Bronchial epithelial cell (primary cell): ENCODE results near the gene SLC38A3. TPM values are rescaled to one million over a fixed set of nuclear protein-coding genes. Genes with fewer than 3 reads are reported as not detected.

ENCODE experiments used
- DNase-seq: peaks from one replicate; pipeline ENCODE4 v3.0.0-alpha.2; 2010; ENCODE audit warnings: low read depth
- FAIRE-seq: peaks from 2 replicates; lab custom pipeline; 2011; peaks lifted over from hg19 to GRCh38; lab: Jason Lieb, UNC
- H3K27me3 ChIP-seq: 2 replicates; pipeline ENCODE4 v1.5.1; 2011; ENCODE audit warnings: low read length; ENCODE audit not compliant: control insufficient read depth, insufficient read depth
- H3K36me3 ChIP-seq: 2 replicates; pipeline ENCODE4 v1.5.1; 2011; ENCODE audit warnings: low read length; ENCODE audit not compliant: control insufficient read depth, insufficient read depth
- H3K4me3 ChIP-seq: 2 replicates; pipeline ENCODE4 v1.5.1; 2011; ENCODE audit warnings: mild to moderate bottlenecking, low read depth, low read length, control low read depth
- total RNA-seq: library from RNA; depleted of rRNA; stranded (reverse); fragments of >200 nt; gene quantifications from 2 replicates; pipeline ENCODE4 v1.2.1, GENCODE V29; 2014
- TF ChIP-seq, protein P1 (sequence below): IDR thresholded peaks from 2 replicates; pipeline ENCODE4 v1.5.1; 2011; ENCODE audit warnings: mild to moderate bottlenecking, moderate library complexity, low read length, control low read depth, inconsistent platforms; ENCODE audit not compliant: insufficient read depth, severe bottlenecking

SLC38A3 gene
- total RNA-seq, 1 donor from 2014 or later: not detected

DNA sequence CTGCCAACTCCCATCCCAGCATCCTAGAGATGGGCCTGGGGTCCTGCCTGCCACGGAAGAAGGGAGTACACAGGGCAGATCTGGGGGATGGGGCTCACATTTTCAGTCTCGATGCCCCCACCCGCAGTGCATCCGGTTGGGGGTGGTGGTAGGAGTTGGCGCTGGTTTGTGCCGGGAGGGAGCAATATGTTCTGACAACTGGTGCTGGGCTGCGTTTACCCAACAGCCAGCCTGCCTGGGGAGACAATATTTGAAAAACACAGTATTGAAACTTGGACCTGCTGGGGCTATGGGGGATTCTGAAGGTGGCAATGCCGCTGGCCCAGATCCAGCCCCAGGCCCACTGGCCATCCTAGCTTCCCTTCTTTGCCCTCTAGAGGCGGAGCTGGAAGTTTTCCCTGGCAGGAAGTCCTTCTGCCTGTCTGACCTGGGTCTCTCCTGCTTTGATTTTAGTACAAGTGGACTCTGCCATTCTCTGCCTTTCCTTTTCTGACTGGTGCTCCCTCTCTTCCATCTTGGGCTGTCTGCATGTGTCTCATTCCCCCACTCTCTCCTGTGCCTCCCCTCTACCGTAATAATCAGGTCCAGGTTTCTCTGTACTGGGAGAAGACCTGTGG, 46.4 kb upstream of the SLC38A3 start:
- H3K4me3 ChIP-seq: peak overlapping the region; percentile 70
- no peak for DNase-seq
- FAIRE-seq: no peak
- H3K36me3 ChIP-seq: peaks cover 32% of the 10 kb centered on the region
- TF ChIP-seq, protein P1, sequence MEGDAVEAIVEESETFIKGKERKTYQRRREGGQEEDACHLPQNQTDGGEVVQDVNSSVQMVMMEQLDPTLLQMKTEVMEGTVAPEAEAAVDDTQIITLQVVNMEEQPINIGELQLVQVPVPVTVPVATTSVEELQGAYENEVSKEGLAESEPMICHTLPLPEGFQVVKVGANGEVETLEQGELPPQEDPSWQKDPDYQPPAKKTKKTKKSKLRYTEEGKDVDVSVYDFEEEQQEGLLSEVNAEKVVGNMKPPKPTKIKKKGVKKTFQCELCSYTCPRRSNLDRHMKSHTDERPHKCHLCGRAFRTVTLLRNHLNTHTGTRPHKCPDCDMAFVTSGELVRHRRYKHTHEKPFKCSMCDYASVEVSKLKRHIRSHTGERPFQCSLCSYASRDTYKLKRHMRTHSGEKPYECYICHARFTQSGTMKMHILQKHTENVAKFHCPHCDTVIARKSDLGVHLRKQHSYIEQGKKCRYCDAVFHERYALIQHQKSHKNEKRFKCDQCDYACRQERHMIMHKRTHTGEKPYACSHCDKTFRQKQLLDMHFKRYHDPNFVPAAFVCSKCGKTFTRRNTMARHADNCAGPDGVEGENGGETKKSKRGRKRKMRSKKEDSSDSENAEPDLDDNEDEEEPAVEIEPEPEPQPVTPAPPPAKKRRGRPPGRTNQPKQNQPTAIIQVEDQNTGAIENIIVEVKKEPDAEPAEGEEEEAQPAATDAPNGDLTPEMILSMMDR: peak; percentile 46
- H3K27me3 ChIP-seq: no peaks in the 10 kb centered on the region

- TF ChIP-seq, protein P1: no peak
- no peaks in the 10 kb centered on the region for H3K27me3 ChIP-seq
- peaks cover 38% of the 10 kb centered on the region for H3K36me3 ChIP-seq
- no peak overlapping the region for H3K4me3 ChIP-seq
- DNase-seq (no peak), FAIRE-seq (no peak)
Measured at GRCh38 chr3:50160561-50160983, 44.5 kb upstream of the SLC38A3 start.

GRCh38 chr3:50161320-50161719, 43.8 kb upstream of the SLC38A3 start:
- DNase-seq (peak; percentile 75), FAIRE-seq (peak; percentile 13)
- Histone ChIP-seq H3K36me3 (peaks cover 40% of the 10 kb centered on the region), H3K27me3 (no peaks in the 10 kb centered on the region), H3K4me3 (no peak overlapping the region)
- TF ChIP-seq, protein P1: no peak

DNA sequence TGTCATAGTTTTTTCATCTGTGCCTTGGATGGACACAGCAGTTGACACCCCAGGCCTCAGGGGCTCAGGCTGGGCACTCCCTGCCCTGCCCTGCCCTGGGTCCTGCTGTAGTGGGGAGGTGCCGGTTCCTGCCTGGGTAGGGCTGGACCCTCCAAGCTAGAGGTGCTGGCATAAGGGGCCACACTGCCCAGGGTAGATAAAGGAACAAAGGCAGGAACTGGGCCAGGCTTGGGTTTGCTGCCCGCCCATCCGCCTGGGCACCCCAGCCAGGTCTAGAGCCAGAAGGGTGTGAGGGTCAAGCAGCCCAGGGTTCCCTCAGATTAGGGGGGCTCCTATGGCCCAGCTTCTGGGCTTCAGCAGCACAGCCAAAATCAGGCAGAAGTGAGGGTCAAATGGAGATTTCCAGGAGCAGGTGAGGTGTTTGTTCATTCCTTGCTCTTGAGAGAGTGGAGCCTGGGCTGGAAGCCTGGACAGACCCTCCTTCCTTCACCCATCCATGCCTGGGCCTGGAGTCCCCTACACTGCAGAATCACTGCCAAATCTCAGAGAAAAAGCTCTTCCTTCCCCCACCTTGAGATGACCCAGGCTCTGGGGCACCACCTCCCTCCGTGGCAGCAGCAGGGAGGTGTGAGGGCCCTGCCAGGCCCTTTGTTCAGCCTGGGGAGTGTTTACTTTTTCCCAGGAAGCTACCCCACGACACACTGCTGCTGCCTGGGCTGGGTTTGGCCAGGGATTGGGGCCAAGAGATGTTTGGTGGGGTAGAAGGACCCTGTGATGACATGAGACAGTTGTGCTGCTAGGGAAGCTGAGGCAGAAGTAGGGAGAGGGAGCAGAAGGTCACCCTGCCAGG, 42.8 kb upstream of the SLC38A3 start:
- TF ChIP-seq, protein P1: no peak
- no peak for FAIRE-seq
- no peak for DNase-seq
- H3K4me3 ChIP-seq: no peak overlapping the region
- no peaks in the 10 kb centered on the region for H3K27me3 ChIP-seq
- peaks cover 46% of the 10 kb centered on the region for H3K36me3 ChIP-seq

DNA sequence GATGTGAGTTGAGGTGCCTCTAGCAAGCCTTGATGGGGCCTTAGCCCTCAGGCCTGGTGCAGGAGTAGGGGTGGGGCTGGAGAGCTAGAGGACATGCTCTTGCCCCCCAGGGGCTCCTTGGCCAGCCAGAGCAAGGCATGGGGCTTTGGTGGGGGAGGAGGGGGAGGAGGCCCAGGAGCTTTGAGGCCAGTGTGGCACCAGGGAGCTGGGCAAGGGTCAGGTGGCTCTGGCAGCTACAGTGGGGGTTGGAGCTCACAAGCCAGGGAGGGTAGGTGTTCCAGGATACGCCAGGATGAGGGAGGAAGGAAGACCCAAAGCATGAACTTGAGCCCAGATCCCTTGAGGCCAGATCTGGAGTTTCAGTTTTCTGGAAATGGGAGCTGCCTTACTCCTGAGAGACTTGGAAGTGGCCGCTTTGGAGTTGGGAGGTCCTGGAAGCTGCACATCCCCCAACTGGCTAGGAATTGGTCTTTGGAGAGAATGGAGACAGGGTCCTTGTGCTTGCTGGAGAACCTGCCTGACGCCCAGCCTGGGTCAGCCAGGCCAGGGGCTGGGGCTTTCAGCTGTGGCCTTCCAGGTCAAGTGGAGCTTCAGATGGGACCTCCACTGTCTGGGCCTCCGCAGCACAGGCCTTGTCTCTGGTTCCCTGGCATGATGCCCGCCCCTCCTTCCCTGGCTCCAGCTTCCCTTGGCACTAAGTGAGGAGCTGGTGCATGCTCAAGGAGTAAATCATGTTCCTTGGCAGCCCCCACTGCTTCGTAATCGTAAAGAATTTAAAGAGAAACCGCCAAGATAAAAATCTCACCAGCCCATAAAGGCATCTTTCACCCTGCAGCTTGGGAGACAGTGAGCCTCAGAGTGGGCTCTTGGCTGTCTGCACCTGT, 41.3 kb upstream of the SLC38A3 start:
- H3K4me3 ChIP-seq: no peak overlapping the region
- H3K27me3 ChIP-seq: no peaks in the 10 kb centered on the region
- FAIRE-seq: no peak
- H3K36me3 ChIP-seq: peaks cover 55% of the 10 kb centered on the region
- DNase-seq: peak; percentile 88
- TF ChIP-seq, protein P1: no peak
